Gastroesophageal sphincter (tissue), 3 donors: ENCODE data around the gene PROZ.

Experiments
- CTCF ChIP-seq, 4 experiments: fragments of 200-600 bp in 2 of 4; fragments of 450-650 bp in 2 of 4; sonication (generic) in 1 of 4; IDR thresholded peaks; one replicate each; pipeline ENCODE4 v1.5.1; 2017 to 2019; ENCODE audit warnings: antibody characterized with exemption in 4 of 4, mild to moderate bottlenecking in 2 of 4, moderate library complexity in 2 of 4
- EP300 ChIP-seq: sonication (generic); formaldehyde crosslinking; IDR thresholded peaks from one replicate; pipeline ENCODE4 v1.6.1; 2017; ENCODE audit warnings: antibody characterized with exemption, mild to moderate bottlenecking
- POLR2A ChIP-seq, 2 donors: fragments of 450-650 bp; IDR thresholded peaks; one replicate each; pipeline ENCODE4 v1.6.1; 2017; ENCODE audit warnings: antibody characterized with exemption in 2 of 2, mild to moderate bottlenecking in 2 of 2, moderate library complexity in 1 of 2
- POLR2AphosphoS5 ChIP-seq: sonication (generic); formaldehyde crosslinking; IDR thresholded peaks from one replicate; pipeline ENCODE4 v1.6.1; 2017; ENCODE audit warnings: antibody characterized with exemption

GRCh38 chr13:113147206-113147605 is 11.2 kb upstream of the PROZ start:
- TF ChIP-seq CTCF (IDR thresholded peaks at IDR 0.05) (no peak), POLR2AphosphoS5 (no peak), POLR2A (IDR thresholded peaks at IDR 0.05) (no peak), EP300 (no peak)
